Cardiac fibroblast (primary cell): ENCODE measurements around the gene CKLF.
"Not testable (repeated sequence)": the region's sequence is repeated elsewhere in the genome, so short reads cannot be mapped to it uniquely, and the experiment has no call there.

Experiments used
- DNase-seq, 2 donors: peaks; one replicate each; pipeline versions ENCODE4 v3.0.0 to v3.0.0-alpha.2; 2010; ENCODE audit warnings: low read depth in 2 of 2
- H3K4me3 ChIP-seq, 2 donors: replicated peaks in 1 of 2; 1 replicate in 1 of 2; 2 replicates in 1 of 2; pipeline ENCODE4 v1.5.1; 2011; ENCODE audit warnings: low read depth in 2 of 2, low read length in 2 of 2, mild to moderate bottlenecking in 2 of 2, moderate library complexity in 1 of 2
- TF ChIP-seq, protein P1 (sequence below): IDR thresholded peaks from one replicate; pipeline ENCODE4 v1.5.1; 2011; ENCODE audit warnings: low read depth, mild to moderate bottlenecking, low read length, inconsistent platforms

CKLF gene

DNA sequence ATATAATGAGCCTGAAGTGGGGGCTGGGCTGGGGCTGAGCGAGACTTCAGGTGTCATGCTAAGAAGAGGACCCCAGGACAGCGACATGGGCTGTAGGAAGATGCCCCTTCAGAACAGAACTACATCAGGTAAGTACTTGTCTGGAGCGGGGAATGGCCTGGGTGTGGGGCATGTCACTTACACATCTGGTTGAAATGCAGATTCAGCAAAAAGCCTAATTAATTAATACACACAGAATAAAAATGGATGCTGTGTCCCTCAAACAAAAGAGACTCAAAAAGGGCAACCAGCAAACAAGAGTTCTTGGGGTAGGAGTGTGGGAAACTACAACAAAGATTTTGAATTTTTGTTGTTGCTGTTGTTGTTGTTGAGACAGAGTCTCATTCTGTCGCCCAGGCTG is 38.6 kb downstream of the CKLF start:
- DNase-seq, result no peak
- TF ChIP-seq, protein P1, sequence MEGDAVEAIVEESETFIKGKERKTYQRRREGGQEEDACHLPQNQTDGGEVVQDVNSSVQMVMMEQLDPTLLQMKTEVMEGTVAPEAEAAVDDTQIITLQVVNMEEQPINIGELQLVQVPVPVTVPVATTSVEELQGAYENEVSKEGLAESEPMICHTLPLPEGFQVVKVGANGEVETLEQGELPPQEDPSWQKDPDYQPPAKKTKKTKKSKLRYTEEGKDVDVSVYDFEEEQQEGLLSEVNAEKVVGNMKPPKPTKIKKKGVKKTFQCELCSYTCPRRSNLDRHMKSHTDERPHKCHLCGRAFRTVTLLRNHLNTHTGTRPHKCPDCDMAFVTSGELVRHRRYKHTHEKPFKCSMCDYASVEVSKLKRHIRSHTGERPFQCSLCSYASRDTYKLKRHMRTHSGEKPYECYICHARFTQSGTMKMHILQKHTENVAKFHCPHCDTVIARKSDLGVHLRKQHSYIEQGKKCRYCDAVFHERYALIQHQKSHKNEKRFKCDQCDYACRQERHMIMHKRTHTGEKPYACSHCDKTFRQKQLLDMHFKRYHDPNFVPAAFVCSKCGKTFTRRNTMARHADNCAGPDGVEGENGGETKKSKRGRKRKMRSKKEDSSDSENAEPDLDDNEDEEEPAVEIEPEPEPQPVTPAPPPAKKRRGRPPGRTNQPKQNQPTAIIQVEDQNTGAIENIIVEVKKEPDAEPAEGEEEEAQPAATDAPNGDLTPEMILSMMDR, result no peak
- H3K4me3 ChIP-seq, result no peak overlapping the region

DNA sequence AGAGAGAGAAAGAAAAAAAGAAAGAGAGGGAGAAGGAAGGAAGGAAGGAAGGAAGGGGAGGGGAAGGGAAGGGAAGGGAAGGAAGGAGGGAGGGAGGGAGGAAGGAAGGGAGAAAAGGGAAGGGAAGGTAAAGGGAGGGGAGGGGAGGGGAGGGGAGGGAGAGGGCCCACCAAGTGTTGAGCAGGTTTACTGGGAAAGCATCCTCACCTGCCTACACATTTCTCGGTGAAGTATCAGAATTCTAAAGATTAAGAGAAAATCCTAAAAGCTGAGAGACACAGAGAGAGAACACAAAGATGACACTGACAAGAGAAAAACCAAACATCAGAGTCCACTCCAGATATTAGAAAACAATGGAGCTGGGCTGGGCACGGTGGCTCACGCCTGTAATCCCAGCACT is 39.9 kb downstream of the CKLF start:
- TF ChIP-seq, protein P1, result no peak
- no peak for DNase-seq
- no peak overlapping the region for H3K4me3 ChIP-seq

DNA sequence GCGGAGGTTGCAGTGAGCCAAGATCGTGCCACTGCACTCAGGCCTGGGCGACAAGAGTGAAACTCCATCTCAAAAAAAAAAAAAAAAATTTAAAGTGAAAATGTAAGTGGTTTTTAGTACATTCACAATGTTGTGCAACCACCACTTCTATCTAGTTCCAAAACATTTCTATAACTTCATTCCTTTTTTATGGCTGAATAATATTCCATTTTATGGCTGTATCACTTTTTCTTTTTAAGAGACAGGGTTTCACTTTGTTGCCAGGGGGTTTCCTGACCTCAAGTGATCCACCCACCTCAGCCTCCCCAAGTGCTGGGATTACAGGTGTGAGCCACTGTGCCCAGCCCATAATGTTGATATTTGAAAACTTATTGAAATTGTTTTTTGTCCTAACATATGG is 40.4 kb downstream of the CKLF start:
- no peak for DNase-seq
- TF ChIP-seq, protein P1, result no peak
- H3K4me3 ChIP-seq, result no peak overlapping the region

DNA sequence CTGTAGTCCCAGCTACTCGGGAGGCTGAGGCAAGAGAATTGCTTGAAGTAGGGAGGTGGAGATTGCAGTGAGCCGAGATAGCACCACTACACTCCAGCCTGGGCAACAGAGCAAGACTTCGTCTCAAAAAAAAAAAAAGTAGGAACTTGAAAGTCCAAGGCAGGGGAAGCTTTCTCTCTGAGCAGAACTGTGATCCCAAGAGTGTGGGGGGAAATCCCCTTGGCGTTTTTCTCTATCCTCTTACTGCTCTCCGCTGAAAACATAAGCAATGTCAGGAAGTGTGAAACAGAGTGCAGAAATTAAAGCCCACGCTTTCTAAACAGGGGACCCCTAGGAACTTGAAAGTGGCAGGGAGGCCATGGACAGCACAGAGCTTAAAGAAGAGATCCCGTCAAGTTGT is 42.4 kb downstream of the CKLF start:
- TF ChIP-seq, protein P1, result no peak
- no peak overlapping the region for H3K4me3 ChIP-seq
- DNase-seq, result no peak

GRCh38 chr16:66596559-66596958 is 44.2 kb downstream of the CKLF start:
- not testable (repeated sequence) for DNase-seq, H3K4me3 ChIP-seq

GRCh38 chr16:66596986-66597848 is 44.8 kb downstream of the CKLF start:
- no peak for DNase-seq
- no peak overlapping the region for H3K4me3 ChIP-seq
- TF ChIP-seq, protein P1, result no peak

DNA sequence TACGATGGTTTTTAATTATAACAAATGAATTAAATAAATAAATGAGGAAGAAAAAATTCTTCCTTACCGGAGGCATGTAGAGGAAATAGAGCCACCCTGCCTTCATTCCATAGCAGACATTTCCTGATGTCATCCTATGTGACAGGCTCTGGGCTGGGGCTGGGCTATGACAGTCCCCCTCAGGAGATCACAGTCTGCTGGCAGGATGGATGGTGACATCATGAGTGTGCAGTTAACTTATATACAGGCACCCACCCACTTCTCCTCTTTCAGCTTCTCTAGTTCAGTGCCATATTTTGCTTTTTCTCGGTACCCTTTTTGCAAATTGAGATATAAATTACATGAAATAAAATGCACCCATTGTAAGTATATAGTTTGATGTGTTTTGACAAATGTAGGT is 45.7 kb downstream of the CKLF start:
- TF ChIP-seq, protein P1, result no peak
- no peak for DNase-seq
- H3K4me3 ChIP-seq, result no peak overlapping the region
